ENCODE data around the gene BCL2. TPM values are rescaled to one million over a fixed set of nuclear protein-coding genes. Genes with fewer than 3 reads are reported as not detected.
A peak's percentile ranks its signal among the peaks of the same experiment; 100 is the strongest.

Gene BCL2
- total and polyA plus RNA-seq, 2 donors, result 11.7 to 17.5 TPM

DNA sequence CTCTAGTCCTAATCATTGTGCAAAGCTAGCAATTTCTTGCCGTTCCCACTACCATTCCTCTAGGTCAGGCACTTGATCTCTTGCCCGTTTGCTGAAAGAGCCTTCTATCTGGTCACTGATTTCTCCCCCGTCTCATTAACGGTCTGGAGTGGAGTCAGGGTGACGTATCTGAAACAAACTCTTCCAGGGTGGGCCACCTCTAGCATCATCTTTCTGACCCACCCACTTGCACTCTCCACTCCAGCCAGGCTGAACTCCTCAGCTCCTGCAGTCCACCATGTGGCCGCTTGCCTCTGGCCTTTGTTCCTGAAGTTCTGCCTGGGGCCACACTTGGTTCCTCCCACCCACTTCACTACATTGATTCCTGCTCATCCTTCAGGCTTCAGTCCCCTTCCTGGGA is 13.3 kb downstream of the BCL2 start:
- Histone ChIP-seq H3K9me3 (ENCODE audit: control insufficient read depth in 2 of 2, insufficient read depth in 1 of 2, low read length in 1 of 2) (no peaks in the 10 kb centered on the region), H3K36me3 (ENCODE audit: control insufficient read depth in 2 of 2, insufficient read depth in 2 of 2, low read length in 1 of 2) (peaks cover 0 to 4% of the 10 kb centered on the region in 2 donors), H3K4me1 (ENCODE audit: control insufficient read depth in 2 of 2, insufficient read depth in 2 of 2, low read length in 2 of 2) (peaks cover 0 to 6% of the 10 kb centered on the region in 2 donors), H3K27me3 (ENCODE audit: control insufficient read depth in 2 of 2, insufficient read depth in 1 of 2, low read length in 1 of 2) (no peaks in the 10 kb centered on the region), H3K27ac (ENCODE audit: low read depth in 1 of 2, low read length in 1 of 2) (no peak overlapping the region), H3K4me3 (ENCODE audit: low read length in 2 of 2) (no peak overlapping the region)
- 97% methylated on average over 6 of the region's 6 CpGs for WGBS
- DNase-seq (ENCODE audit: low read depth in 6 of 9, low spot score in 9 of 9), result no peak

DNA sequence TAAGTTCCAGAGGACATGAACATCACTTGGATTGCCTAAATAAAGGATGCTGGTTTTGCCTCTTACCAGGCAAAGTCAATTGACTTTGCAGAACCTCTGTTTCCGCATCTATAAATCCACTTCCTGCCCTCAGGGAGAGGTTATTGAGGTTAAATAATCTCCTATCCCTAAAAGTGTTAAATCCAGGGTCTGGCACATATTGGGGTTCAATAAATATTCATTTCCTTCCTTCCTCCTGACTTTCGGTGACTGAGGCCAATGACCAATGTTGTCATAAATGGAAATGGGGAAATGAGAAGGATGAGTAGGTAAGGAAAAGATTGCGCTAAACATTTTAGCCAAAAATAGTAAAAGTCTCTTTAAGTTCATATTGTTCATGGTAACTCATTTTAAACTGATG is 16.0 kb downstream of the BCL2 start:
- H3K4me3 ChIP-seq (ENCODE audit: low read length in 2 of 2), result no peak overlapping the region
- peaks cover 0 to 4% of the 10 kb centered on the region in 2 donors for H3K36me3 ChIP-seq (ENCODE audit: control insufficient read depth in 2 of 2, insufficient read depth in 2 of 2, low read length in 1 of 2)
- WGBS, result 85% methylated on average over 3 of the region's 3 CpGs
- H3K4me1 ChIP-seq (ENCODE audit: control insufficient read depth in 2 of 2, insufficient read depth in 2 of 2, low read length in 2 of 2), result peaks cover 16 to 17% of the 10 kb centered on the region in 2 donors
- DNase-seq (ENCODE audit: low read depth in 6 of 9, low spot score in 9 of 9), result no peak
- H3K27ac ChIP-seq (ENCODE audit: low read depth in 1 of 2, low read length in 1 of 2), result no peak overlapping the region
- H3K9me3 ChIP-seq (ENCODE audit: control insufficient read depth in 2 of 2, insufficient read depth in 1 of 2, low read length in 1 of 2), result no peaks in the 10 kb centered on the region
- H3K27me3 ChIP-seq (ENCODE audit: control insufficient read depth in 2 of 2, insufficient read depth in 1 of 2, low read length in 1 of 2), result no peaks in the 10 kb centered on the region

DNA sequence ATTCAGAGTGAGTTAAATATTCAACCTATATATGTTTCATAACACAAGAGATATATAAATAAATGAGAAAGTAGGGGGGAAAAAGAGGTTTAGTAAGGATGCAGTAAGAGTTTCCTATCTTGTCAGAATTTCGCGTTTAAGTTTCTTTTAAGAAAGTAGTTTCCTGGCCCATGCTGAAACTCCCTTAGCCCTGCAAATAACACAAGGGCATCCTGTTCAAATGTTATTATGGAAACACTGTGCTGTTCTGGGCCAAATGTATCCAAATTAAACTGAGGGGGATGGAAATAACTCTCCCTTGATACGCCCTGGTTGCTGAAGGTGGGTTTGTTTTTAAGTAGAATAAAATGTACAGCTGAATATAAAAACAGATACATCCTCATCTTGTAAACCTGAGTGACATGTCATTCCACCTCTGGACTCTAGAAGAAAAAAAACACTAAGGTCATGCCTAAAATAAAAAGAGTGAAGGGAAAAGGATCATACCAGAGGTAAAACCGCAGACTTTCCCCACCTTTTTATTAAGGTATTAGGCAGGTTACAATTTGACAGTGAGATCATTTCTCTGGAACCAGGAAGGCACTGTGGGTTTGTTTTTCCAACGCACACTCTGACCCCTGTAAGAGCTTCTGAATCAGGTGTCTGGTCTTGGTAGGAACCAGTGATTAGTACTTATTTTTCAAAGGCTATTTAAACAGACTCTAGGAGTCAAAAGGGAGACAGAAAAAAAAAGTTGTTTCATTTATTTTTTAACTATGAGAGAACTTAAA is 16.7 kb downstream of the BCL2 start:
- DNase-seq (ENCODE audit: low read depth in 6 of 9, low spot score in 9 of 9), result no peak
- Histone ChIP-seq H3K9me3 (ENCODE audit: control insufficient read depth in 2 of 2, insufficient read depth in 1 of 2, low read length in 1 of 2) (no peaks in the 10 kb centered on the region), H3K27ac (ENCODE audit: low read depth in 1 of 2, low read length in 1 of 2) (no peak overlapping the region), H3K4me3 (ENCODE audit: low read length in 2 of 2) (no peak overlapping the region), H3K4me1 (ENCODE audit: control insufficient read depth in 2 of 2, insufficient read depth in 2 of 2, low read length in 2 of 2) (peaks cover 16 to 24% of the 10 kb centered on the region in 2 donors), H3K36me3 (ENCODE audit: control insufficient read depth in 2 of 2, insufficient read depth in 2 of 2, low read length in 1 of 2) (peaks cover 2 to 10% of the 10 kb centered on the region in 2 donors), H3K27me3 (ENCODE audit: control insufficient read depth in 2 of 2, insufficient read depth in 1 of 2, low read length in 1 of 2) (no peaks in the 10 kb centered on the region)
- WGBS, result 83% methylated on average over 5 of the region's 5 CpGs

DNA sequence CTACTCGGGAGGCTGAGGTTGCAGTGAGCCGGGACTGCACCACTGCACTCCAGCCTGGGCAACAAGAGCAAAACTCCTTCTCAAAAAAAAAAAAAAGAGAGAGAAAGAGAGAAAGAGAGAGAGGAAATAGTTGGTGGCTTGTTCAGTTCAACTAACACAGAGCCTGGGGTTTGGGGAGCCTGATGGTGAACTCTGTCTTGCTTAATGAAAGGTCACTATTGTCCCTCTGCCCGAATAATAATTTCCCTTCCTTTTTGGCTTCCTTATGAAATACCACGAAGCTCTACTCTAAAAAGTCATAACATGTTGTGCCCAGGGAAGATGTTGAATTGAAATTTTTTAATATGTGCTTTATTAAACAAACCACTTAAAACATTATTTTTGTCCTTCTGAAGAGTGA is 17.3 kb downstream of the BCL2 start:
- Histone ChIP-seq H3K27me3 (ENCODE audit: control insufficient read depth in 2 of 2, insufficient read depth in 1 of 2, low read length in 1 of 2) (no peaks in the 10 kb centered on the region), H3K4me3 (ENCODE audit: low read length in 2 of 2) (no peak overlapping the region), H3K4me1 (ENCODE audit: control insufficient read depth in 2 of 2, insufficient read depth in 2 of 2, low read length in 2 of 2) (peaks cover 16 to 24% of the 10 kb centered on the region in 2 donors), H3K27ac (ENCODE audit: low read depth in 1 of 2, low read length in 1 of 2) (no peak overlapping the region), H3K9me3 (ENCODE audit: control insufficient read depth in 2 of 2, insufficient read depth in 1 of 2, low read length in 1 of 2) (no peaks in the 10 kb centered on the region), H3K36me3 (ENCODE audit: control insufficient read depth in 2 of 2, insufficient read depth in 2 of 2, low read length in 1 of 2) (peaks cover 6 to 15% of the 10 kb centered on the region in 2 donors)
- WGBS, result 90% methylated on average over 4 of the region's 4 CpGs
- DNase-seq (ENCODE audit: low read depth in 6 of 9, low spot score in 9 of 9), result no peak

DNA sequence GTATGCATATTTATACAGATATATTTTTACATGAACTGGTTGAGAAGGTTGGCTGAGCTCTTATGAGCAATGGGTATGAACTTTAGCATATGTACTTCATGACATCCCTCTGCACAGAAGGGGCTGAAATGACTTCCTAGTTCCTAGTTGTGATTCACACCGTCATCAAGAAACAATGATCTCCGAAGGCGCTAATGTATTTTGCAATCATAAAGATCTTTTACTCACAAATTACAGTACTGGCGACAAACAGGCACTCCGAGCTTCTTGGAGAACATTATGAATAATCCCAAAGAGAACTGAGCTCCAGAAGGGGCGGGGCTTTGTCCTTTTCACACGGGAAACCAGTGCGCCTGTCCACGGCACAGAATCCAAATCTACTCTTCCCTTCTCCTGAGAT is 18.1 kb downstream of the BCL2 start:
- H3K9me3 ChIP-seq (ENCODE audit: control insufficient read depth in 2 of 2, insufficient read depth in 1 of 2, low read length in 1 of 2), result no peaks in the 10 kb centered on the region
- H3K4me1 ChIP-seq (ENCODE audit: control insufficient read depth in 2 of 2, insufficient read depth in 2 of 2, low read length in 2 of 2), result peaks cover 16 to 24% of the 10 kb centered on the region in 2 donors
- DNase-seq (ENCODE audit: low read depth in 6 of 9, low spot score in 9 of 9), result no peak
- H3K4me3 ChIP-seq (ENCODE audit: low read length in 2 of 2), result no peak overlapping the region
- peaks cover 6 to 15% of the 10 kb centered on the region in 2 donors for H3K36me3 ChIP-seq (ENCODE audit: control insufficient read depth in 2 of 2, insufficient read depth in 2 of 2, low read length in 1 of 2)
- H3K27ac ChIP-seq (ENCODE audit: low read depth in 1 of 2, low read length in 1 of 2), result no peak overlapping the region
- H3K27me3 ChIP-seq (ENCODE audit: control insufficient read depth in 2 of 2, insufficient read depth in 1 of 2, low read length in 1 of 2), result no peaks in the 10 kb centered on the region
- 95% methylated on average over 9 of the region's 9 CpGs for WGBS

DNA sequence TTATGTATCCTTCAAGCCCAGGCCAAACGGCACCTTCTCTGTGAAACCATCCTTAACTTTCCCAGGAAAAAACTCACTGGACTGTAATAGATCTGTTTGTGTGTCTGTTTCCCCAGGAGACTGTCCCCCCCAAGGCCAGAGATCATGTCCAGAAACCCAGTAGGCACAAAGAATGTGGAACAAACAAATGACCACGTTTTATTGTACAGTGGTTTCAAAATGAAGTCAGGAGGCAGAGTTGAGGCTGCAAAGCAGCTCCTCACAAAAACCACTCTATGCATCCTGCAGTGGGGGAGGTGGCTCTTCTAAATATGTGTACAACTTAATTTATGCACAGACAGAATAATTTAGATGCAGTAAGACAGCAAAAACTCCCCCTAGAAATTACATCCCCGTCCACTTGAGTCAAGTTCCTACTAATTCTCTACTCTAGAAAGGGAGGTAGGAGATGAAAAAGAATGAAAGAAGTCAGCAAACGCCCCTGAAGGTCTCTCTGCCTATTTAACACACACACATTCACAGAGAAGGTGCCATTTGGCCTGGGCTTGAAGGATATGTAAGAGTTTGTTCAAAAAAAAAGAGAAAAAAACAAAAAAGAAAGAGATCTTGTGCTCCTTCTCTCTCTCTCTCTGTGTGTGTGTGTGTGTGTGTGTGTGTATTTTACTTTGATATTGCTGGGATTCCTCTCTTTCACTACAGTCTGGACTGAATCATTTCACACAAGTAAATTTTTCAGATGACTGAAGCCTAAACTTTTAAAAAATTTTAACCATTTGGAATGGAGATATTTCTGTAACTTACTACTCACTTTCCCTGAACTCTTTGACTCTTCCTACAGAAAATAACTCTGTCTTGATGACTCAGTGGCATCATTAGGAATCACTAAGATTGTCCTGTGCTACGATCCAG is 19.5 kb downstream of the BCL2 start:
- Histone ChIP-seq H3K27ac (ENCODE audit: low read depth in 1 of 2, low read length in 1 of 2) (peak overlapping the region; percentile 27 to 74), H3K4me1 (ENCODE audit: control insufficient read depth in 2 of 2, insufficient read depth in 2 of 2, low read length in 2 of 2) (peaks cover 16 to 24% of the 10 kb centered on the region in 2 donors)
- peak in 1 of 9 donors; percentile 61 for DNase-seq (ENCODE audit: low read depth in 6 of 9, low spot score in 9 of 9)

DNA sequence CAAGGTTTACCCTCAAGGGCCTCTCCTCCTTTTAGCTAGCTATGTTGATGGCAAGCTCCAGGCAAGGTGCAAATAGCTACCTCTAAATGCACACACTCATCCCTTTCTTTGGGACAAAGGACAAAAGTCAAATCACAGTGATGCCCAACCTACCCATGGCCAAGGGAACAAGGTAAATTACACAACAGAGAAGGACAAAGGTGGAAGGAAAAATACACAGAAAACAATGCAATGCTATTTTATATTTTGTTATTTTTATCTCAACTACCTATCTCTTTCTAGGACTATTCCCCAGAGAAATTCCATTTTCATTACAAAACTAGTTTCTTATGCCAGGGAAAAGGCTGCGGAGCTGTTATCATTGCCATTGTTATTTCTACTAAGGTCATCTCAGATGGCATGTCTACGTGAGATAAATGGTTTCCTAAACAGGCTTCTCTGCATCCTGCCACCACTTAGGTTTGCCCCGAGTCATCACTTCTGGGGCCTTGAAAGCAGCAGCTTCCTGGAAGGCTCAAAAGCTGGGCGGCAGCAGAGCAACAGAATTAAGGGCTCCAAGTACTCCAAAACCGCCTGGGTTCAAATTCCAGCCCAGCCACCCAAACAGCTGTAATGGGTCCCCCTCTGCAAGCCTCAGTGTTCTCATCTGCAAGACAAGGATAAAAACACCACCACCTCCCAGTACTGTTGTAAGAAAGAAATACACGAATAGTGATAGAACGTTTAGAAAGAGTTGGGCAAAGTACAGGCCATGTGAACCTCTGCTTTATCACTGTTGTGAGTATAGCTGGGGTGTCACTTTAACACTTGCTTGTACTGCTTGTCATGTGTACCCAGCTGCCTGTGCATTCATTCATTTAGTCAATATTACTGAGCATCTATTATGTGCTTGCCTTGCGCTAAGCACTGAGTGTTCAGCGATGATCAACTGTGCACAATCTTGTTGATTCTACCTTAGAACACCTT is 20.9 kb downstream of the BCL2 start:
- Histone ChIP-seq H3K36me3 (ENCODE audit: control insufficient read depth in 2 of 2, insufficient read depth in 2 of 2, low read length in 1 of 2) (peaks cover 6 to 20% of the 10 kb centered on the region in 2 donors), H3K27me3 (ENCODE audit: control insufficient read depth in 2 of 2, insufficient read depth in 1 of 2, low read length in 1 of 2) (no peaks in the 10 kb centered on the region), H3K4me1 (ENCODE audit: control insufficient read depth in 2 of 2, insufficient read depth in 2 of 2, low read length in 2 of 2) (peaks cover 16 to 29% of the 10 kb centered on the region in 2 donors), H3K9me3 (ENCODE audit: control insufficient read depth in 2 of 2, insufficient read depth in 1 of 2, low read length in 1 of 2) (no peaks in the 10 kb centered on the region), H3K27ac (ENCODE audit: low read depth in 1 of 2, low read length in 1 of 2) (peak overlapping the region in 1 of 2 donors; percentile 8), H3K4me3 (ENCODE audit: low read length in 2 of 2) (no peak overlapping the region)
- 87% methylated on average over 9 of the region's 9 CpGs for WGBS
- peak in 2 of 9 donors; percentile 42 to 65 for DNase-seq (ENCODE audit: low read depth in 6 of 9, low spot score in 9 of 9)

More for the DNA sequence above, 19.5 kb downstream of the BCL2 start:
- no peaks in the 10 kb centered on the region for H3K9me3 ChIP-seq (ENCODE audit: control insufficient read depth in 2 of 2, insufficient read depth in 1 of 2, low read length in 1 of 2)
- H3K36me3 ChIP-seq (ENCODE audit: control insufficient read depth in 2 of 2, insufficient read depth in 2 of 2, low read length in 1 of 2), result peaks cover 6 to 15% of the 10 kb centered on the region in 2 donors
- no peaks in the 10 kb centered on the region for H3K27me3 ChIP-seq (ENCODE audit: control insufficient read depth in 2 of 2, insufficient read depth in 1 of 2, low read length in 1 of 2)
- no peak overlapping the region for H3K4me3 ChIP-seq (ENCODE audit: low read length in 2 of 2)
- 75% methylated on average over 5 of the region's 5 CpGs for WGBS

DNA sequence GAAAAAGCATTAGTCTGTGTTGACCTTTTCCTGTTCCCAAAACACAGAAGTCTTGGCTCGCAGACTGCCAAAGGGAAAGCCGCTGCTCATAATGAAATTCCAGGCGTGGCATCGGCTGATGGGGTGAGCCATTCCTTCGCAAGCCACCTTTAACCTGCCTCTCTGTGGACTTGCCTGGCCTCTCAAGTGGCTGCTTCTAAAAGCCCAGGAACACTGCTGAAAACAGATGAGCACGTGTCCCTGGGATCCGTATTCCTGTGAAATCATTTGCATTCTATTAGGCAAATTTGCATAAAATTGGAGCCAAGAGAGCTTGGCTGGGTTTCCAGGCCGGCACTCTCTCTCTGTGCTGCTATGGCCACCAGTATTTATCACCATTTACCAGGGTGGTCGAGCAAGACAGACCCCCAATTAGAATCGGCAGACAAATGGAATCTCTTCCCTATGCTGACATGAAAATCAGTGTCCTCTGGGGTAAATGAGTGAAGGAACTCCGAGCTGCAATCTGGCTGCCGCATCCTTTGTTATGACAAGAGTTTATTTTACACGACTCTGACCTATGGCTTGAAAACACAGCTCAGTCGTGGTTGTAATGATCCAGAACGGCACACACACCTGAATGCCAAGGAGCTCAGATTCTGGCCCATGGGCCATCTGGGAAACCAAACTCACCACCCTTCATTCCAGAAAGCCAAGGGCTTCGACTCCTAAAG is 21.7 kb downstream of the BCL2 start:
- peaks cover 19 to 36% of the 10 kb centered on the region in 2 donors for H3K4me1 ChIP-seq (ENCODE audit: control insufficient read depth in 2 of 2, insufficient read depth in 2 of 2, low read length in 2 of 2)
- WGBS, result 91% methylated on average over 16 of the region's 16 CpGs
- no peak overlapping the region for H3K4me3 ChIP-seq (ENCODE audit: low read length in 2 of 2)
- no peaks in the 10 kb centered on the region for H3K9me3 ChIP-seq (ENCODE audit: control insufficient read depth in 2 of 2, insufficient read depth in 1 of 2, low read length in 1 of 2)
- H3K27ac ChIP-seq (ENCODE audit: low read depth in 1 of 2, low read length in 1 of 2), result no peak overlapping the region
- H3K36me3 ChIP-seq (ENCODE audit: control insufficient read depth in 2 of 2, insufficient read depth in 2 of 2, low read length in 1 of 2), result peaks cover 6 to 20% of the 10 kb centered on the region in 2 donors
- no peaks in the 10 kb centered on the region for H3K27me3 ChIP-seq (ENCODE audit: control insufficient read depth in 2 of 2, insufficient read depth in 1 of 2, low read length in 1 of 2)
- DNase-seq (ENCODE audit: low read depth in 6 of 9, low spot score in 9 of 9), result no peak
